ENCODE results near the gene FCN3.

Gene FCN3

GRCh38 chr1:27363766-27364695, 10.6 kb downstream of the FCN3 start:
- Histone ChIP-seq H3K36me3 (ENCODE audit: low read length) (no peaks in the 10 kb centered on the region), H3K9me3 (ENCODE audit: insufficient read depth, low read length) (no peaks in the 10 kb centered on the region), H3K9me2 (replicated peaks; ENCODE audit: insufficient read depth, low read length) (no peaks in the 10 kb centered on the region), H2AFZ (ENCODE audit: low read depth, low read length, severe bottlenecking) (no peak overlapping the region), H3K27ac (ENCODE audit: low read depth, low read length) (no peak overlapping the region), H3K9ac (ENCODE audit: low read length) (no peak overlapping the region), H3F3A (ENCODE audit: insufficient read depth) (peaks cover 4% of the 10 kb centered on the region; the same call in 1 of the 2 replicates), H3K4me2 (ENCODE audit: low read depth, low read length, poor library complexity, severe bottlenecking) (no peak overlapping the region), H3K79me2 (ENCODE audit: insufficient read depth, low read length) (no peaks in the 10 kb centered on the region), H4K20me1 (ENCODE audit: low read depth, low read length) (no peaks in the 10 kb centered on the region), H3K27me3 (ENCODE audit: low read length) (no peaks in the 10 kb centered on the region), H3K4me3 (ENCODE audit: insufficient read depth, low read length, poor library complexity, severe bottlenecking) (no peak overlapping the region)
- TF ChIP-seq EZH2phosphoT487 (conservative IDR thresholded peaks at IDR 0.05; ENCODE audit: low read length), result no peak

GRCh38 chr1:27361553-27361952, 13.1 kb downstream of the FCN3 start:
- no peaks in the 10 kb centered on the region for H4K20me1 ChIP-seq (ENCODE audit: low read depth, low read length)
- H3F3A ChIP-seq (ENCODE audit: insufficient read depth), result peaks cover 4% of the 10 kb centered on the region; the same call in 1 of the 2 replicates
- H3K9me2 ChIP-seq (replicated peaks; ENCODE audit: insufficient read depth, low read length), result no peaks in the 10 kb centered on the region
- no peak overlapping the region for H3K4me3 ChIP-seq (ENCODE audit: insufficient read depth, low read length, poor library complexity, severe bottlenecking)
- H3K27me3 ChIP-seq (ENCODE audit: low read length), result no peaks in the 10 kb centered on the region
- H2AFZ ChIP-seq (ENCODE audit: low read depth, low read length, severe bottlenecking), result no peak overlapping the region
- TF ChIP-seq, protein P1, sequence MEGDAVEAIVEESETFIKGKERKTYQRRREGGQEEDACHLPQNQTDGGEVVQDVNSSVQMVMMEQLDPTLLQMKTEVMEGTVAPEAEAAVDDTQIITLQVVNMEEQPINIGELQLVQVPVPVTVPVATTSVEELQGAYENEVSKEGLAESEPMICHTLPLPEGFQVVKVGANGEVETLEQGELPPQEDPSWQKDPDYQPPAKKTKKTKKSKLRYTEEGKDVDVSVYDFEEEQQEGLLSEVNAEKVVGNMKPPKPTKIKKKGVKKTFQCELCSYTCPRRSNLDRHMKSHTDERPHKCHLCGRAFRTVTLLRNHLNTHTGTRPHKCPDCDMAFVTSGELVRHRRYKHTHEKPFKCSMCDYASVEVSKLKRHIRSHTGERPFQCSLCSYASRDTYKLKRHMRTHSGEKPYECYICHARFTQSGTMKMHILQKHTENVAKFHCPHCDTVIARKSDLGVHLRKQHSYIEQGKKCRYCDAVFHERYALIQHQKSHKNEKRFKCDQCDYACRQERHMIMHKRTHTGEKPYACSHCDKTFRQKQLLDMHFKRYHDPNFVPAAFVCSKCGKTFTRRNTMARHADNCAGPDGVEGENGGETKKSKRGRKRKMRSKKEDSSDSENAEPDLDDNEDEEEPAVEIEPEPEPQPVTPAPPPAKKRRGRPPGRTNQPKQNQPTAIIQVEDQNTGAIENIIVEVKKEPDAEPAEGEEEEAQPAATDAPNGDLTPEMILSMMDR (IDR thresholded peaks at IDR 0.05; ENCODE audit: insufficient read depth, low read length, poor library complexity, severe bottlenecking), result no peak
- no peak for TF ChIP-seq EZH2phosphoT487 (conservative IDR thresholded peaks at IDR 0.05; ENCODE audit: low read length)
- H3K36me3 ChIP-seq (ENCODE audit: low read length), result no peaks in the 10 kb centered on the region
- no peak overlapping the region for H3K27ac ChIP-seq (ENCODE audit: low read depth, low read length)
- H3K79me2 ChIP-seq (ENCODE audit: insufficient read depth, low read length), result no peaks in the 10 kb centered on the region
- no peak overlapping the region for H3K4me2 ChIP-seq (ENCODE audit: low read depth, low read length, poor library complexity, severe bottlenecking)
- no peaks in the 10 kb centered on the region for H3K9me3 ChIP-seq (ENCODE audit: insufficient read depth, low read length)
- H3K9ac ChIP-seq (ENCODE audit: low read length), result no peak overlapping the region

GRCh38 chr1:27361044-27361402, 13.6 kb downstream of the FCN3 start:
- Histone ChIP-seq H4K20me1 (ENCODE audit: low read depth, low read length) (no peaks in the 10 kb centered on the region), H3K27ac (ENCODE audit: low read depth, low read length) (no peak overlapping the region), H3F3A (ENCODE audit: insufficient read depth) (peaks cover 4% of the 10 kb centered on the region; the same call in 1 of the 2 replicates), H3K4me2 (ENCODE audit: low read depth, low read length, poor library complexity, severe bottlenecking) (no peak overlapping the region), H3K79me2 (ENCODE audit: insufficient read depth, low read length) (no peaks in the 10 kb centered on the region), H3K9me3 (ENCODE audit: insufficient read depth, low read length) (no peaks in the 10 kb centered on the region), H3K27me3 (ENCODE audit: low read length) (no peaks in the 10 kb centered on the region), H3K36me3 (ENCODE audit: low read length) (no peaks in the 10 kb centered on the region), H3K9ac (ENCODE audit: low read length) (no peak overlapping the region), H3K9me2 (replicated peaks; ENCODE audit: insufficient read depth, low read length) (no peaks in the 10 kb centered on the region), H2AFZ (ENCODE audit: low read depth, low read length, severe bottlenecking) (no peak overlapping the region), H3K4me3 (ENCODE audit: insufficient read depth, low read length, poor library complexity, severe bottlenecking) (no peak overlapping the region)
- TF ChIP-seq, protein P1 (IDR thresholded peaks at IDR 0.05; ENCODE audit: insufficient read depth, low read length, poor library complexity, severe bottlenecking), result no peak
- no peak for TF ChIP-seq EZH2phosphoT487 (conservative IDR thresholded peaks at IDR 0.05; ENCODE audit: low read length)

Measured in SU-DHL-6 (cell line).